K562 (cell line): ENCODE results near the gene RBM27. TPM values are rescaled to one million over a fixed set of nuclear protein-coding genes. Genes with fewer than 3 reads are reported as not detected.

Experiments
- ATAC-seq: fragments of 200-7000 bp; cut with Tn5 transposase; 3 replicates; pipeline ENCODE4 v1.9.1; 2020; ENCODE audit warnings: moderate library complexity
- BruUV-seq: library from RNA; stranded (reverse); fragments of 400-500 nt; replicated peaks from 2 replicates; lab custom pipeline; 2021; lab: Mats Ljungman, UMichigan
- CTCF ChIA-PET: fragments of 300-600 bp; formaldehyde crosslinking; extraction: SDS; loops from one replicate; lab custom pipeline; 2021; ENCODE audit warnings: low intra/inter-chr PET ratio; lab: Yijun Ruan, JAX
- POLR2A ChIA-PET: fragments of 300-600, 350-650 bp; sonication (Branson Sonifier 250); formaldehyde crosslinking; extraction: SDS; loops from one replicate; lab custom pipeline; 2021; ENCODE audit warnings: antibody characterized with exemption, inconsistent platforms; lab: Yijun Ruan, JAX
- DNase-seq, 4 experiments: peaks; one replicate each; pipeline versions ENCODE4 v3.0.0 to v3.0.0-alpha.2; 2011 to 2018; ENCODE audit warnings: low spot score in 3 of 4, mixed read lengths in 3 of 4; ENCODE audit errors: extremely low read depth in 1 of 4
- FAIRE-seq: peaks from 2 replicates; lab custom pipeline; 2011; peaks lifted over from hg19 to GRCh38; lab: Jason Lieb, UNC
- H2AFZ ChIP-seq: 2 replicates; pipeline ENCODE4 v1.6.0; 2011; ENCODE audit warnings: low read depth, low read length, control low read depth, inconsistent platforms
- H3K27ac ChIP-seq: fragments of 200-600 bp; 3 replicates; pipeline ENCODE4 v1.8.0; 2011; ENCODE audit warnings: low read depth, mild to moderate bottlenecking, control low read depth, inconsistent platforms, low read length, moderate library complexity, mixed read lengths; ENCODE audit errors: extremely low read depth
- H3K27me3 ChIP-seq, 2 experiments: fragments of 300-600 bp in 1 of 2; 2 replicates in 1 of 2; 3 replicates in 1 of 2; pipeline versions ENCODE4 v1.6.0 to v1.8.0; 2011; ENCODE audit warnings: inconsistent platforms in 2 of 2, low read length in 2 of 2, mild to moderate bottlenecking in 1 of 2, mixed read lengths in 1 of 2, moderate library complexity in 1 of 2; ENCODE audit not compliant: control insufficient read depth in 2 of 2, insufficient read depth in 2 of 2
- H3K36me3 ChIP-seq: fragments of 300-600 bp; 3 replicates; pipeline ENCODE4 v1.8.0; 2011; ENCODE audit warnings: mild to moderate bottlenecking, low read length, inconsistent platforms; ENCODE audit not compliant: control insufficient read depth, insufficient read depth
- H3K4me1 ChIP-seq, 2 experiments: fragments of 200-600 bp in 1 of 2; replicated peaks in 1 of 2; 2 replicates in 1 of 2; 3 replicates in 1 of 2; pipeline versions ENCODE4 v1.5.1 to v1.8.0; 2011; ENCODE audit warnings: inconsistent platforms in 2 of 2, low read length in 2 of 2, mild to moderate bottlenecking in 1 of 2, mixed read lengths in 1 of 2, moderate library complexity in 1 of 2; ENCODE audit not compliant: control insufficient read depth in 2 of 2, insufficient read depth in 2 of 2
- H3K4me2 ChIP-seq: 2 replicates; pipeline ENCODE4 v1.6.1; 2011; ENCODE audit warnings: low read length, control low read depth, inconsistent platforms, mixed read lengths; ENCODE audit not compliant: insufficient read depth
- H3K4me3 ChIP-seq: fragments of 200-600 bp; sonication (generic), shearing (Covaris generic); 2 replicates; pipeline ENCODE4 v1.5.1; 2016; ENCODE audit warnings: control low read depth, inconsistent platforms
- H3K79me2 ChIP-seq: fragments of 200-600 bp; 3 replicates; pipeline ENCODE4 v1.8.0; 2011; ENCODE audit warnings: low read length, inconsistent platforms; ENCODE audit not compliant: control insufficient read depth, insufficient read depth
- H3K9ac ChIP-seq, 2 experiments: 2 replicates each; pipeline versions ENCODE4 v1.6.0 to v1.6.1; 2011; ENCODE audit warnings: low read depth in 2 of 2, low read length in 2 of 2, control low read depth in 1 of 2, inconsistent platforms in 1 of 2, mild to moderate bottlenecking in 1 of 2, mixed read lengths in 1 of 2; ENCODE audit not compliant: insufficient read depth in 1 of 2
- H3K9me1 ChIP-seq: one replicate; pipeline ENCODE4 v1.6.0; 2011; ENCODE audit warnings: inconsistent platforms, mild to moderate bottlenecking, low read length, moderate library complexity; ENCODE audit not compliant: control insufficient read depth, insufficient read depth
- H3K9me3 ChIP-seq: replicated peaks from 2 replicates; pipeline ENCODE4 v1.5.1; 2011; ENCODE audit warnings: low read depth, low read length, inconsistent platforms; ENCODE audit not compliant: control insufficient read depth, insufficient read depth
- H4K20me1 ChIP-seq: replicated peaks from 2 replicates; pipeline ENCODE4 v1.6.1; 2011; ENCODE audit warnings: low read length, inconsistent platforms, mixed read lengths; ENCODE audit not compliant: control insufficient read depth, insufficient read depth
- BHLHE40 ChIP-seq: IDR thresholded peaks from 2 replicates; pipeline ENCODE4 v1.6.1; 2011; ENCODE audit warnings: low read length, improper control_type of control experiment
- CEBPG ChIP-seq, 3 experiments: fragments of 200-800 bp in 1 of 3; sonication (Bioruptor generic) in 1 of 3; sonication (generic) in 1 of 3; formaldehyde crosslinking in 1 of 3; IDR thresholded peaks in 2 of 3; conservative IDR thresholded peaks in 1 of 3; 2 replicates each; pipeline versions ENCODE4 v1.6.1 to v1.8.0; 2016 to 2022; ENCODE audit warnings: missing compliant biosample characterization in 2 of 3, missing genetic modification characterization in 2 of 3, mild to moderate bottlenecking in 1 of 3, missing genetic modification reagents in 1 of 3
- DPF2 ChIP-seq: fragments of 450-650 bp; IDR thresholded peaks from 2 replicates; pipeline ENCODE4 v1.6.1; 2016
- E2F3 ChIP-seq: fragments of 250-450 bp; sonication (Bioruptor Pico); IDR thresholded peaks from 2 replicates; pipeline ENCODE4 v1.4.0; 2020; ENCODE audit warnings: mild to moderate bottlenecking
- L3MBTL2 ChIP-seq: fragments of 450-650 bp; IDR thresholded peaks from 2 replicates; pipeline ENCODE4 v1.6.1; 2016; ENCODE audit warnings: mild to moderate bottlenecking, moderate library complexity
- MCM3 ChIP-seq: fragments of 450-650 bp; IDR thresholded peaks from 2 replicates; pipeline ENCODE4 v1.6.1; 2016
- RFX1 ChIP-seq: fragments of 450-650 bp; IDR thresholded peaks from 2 replicates; pipeline ENCODE4 v1.6.1; 2016; ENCODE audit warnings: mild to moderate bottlenecking, moderate library complexity
- SMARCC2 ChIP-seq: fragments of 450-650 bp; IDR thresholded peaks from 2 replicates; pipeline ENCODE4 v1.6.1; 2017; ENCODE audit warnings: antibody characterized with exemption, moderate library complexity, mild to moderate bottlenecking, low read depth
- SOX6 ChIP-seq: fragments of 450-650 bp; IDR thresholded peaks from 2 replicates; pipeline ENCODE4 v1.6.1; 2014; ENCODE audit warnings: mild to moderate bottlenecking
- TFAP4 ChIP-seq: sonication (generic); formaldehyde crosslinking; IDR thresholded peaks from 2 replicates; pipeline ENCODE4 v1.8.0; 2022; ENCODE audit warnings: missing genetic modification reagents, mild to moderate bottlenecking, moderate library complexity, borderline replicate concordance
- TRIM24 ChIP-seq, 2 experiments: fragments of 450-650 bp; IDR thresholded peaks; 2 replicates each; pipeline ENCODE4 v1.6.1; 2016
- ZHX1 ChIP-seq: fragments of 150-350 bp; conservative IDR thresholded peaks from 2 replicates; pipeline ENCODE4 v1.6.1; 2014; ENCODE audit warnings: low read length
- ZNF408 ChIP-seq: fragments of 250-450 bp; sonication (Bioruptor Pico); IDR thresholded peaks from 2 replicates; pipeline ENCODE4 v1.4.0; 2020; ENCODE audit warnings: low read depth, mild to moderate bottlenecking, moderate library complexity
- ZNF740 ChIP-seq, 3 experiments: fragments of 200-800 bp in 1 of 3; sonication (Bioruptor generic) in 1 of 3; sonication (generic) in 1 of 3; formaldehyde crosslinking in 1 of 3; IDR thresholded peaks; 2 replicates each; pipeline versions ENCODE4 v1.6.1 to v1.8.0; 2016 to 2022; ENCODE audit warnings: mild to moderate bottlenecking in 2 of 3, missing compliant biosample characterization in 2 of 3, missing genetic modification characterization in 2 of 3, missing genetic modification reagents in 1 of 3
- ZSCAN32 ChIP-seq: fragments of 450-650 bp; formaldehyde crosslinking; IDR thresholded peaks from 2 replicates; pipeline ENCODE4 v1.4.0; 2020; ENCODE audit warnings: mild to moderate bottlenecking, moderate library complexity
- ZZZ3 ChIP-seq: fragments of 450-650 bp; IDR thresholded peaks from 2 replicates; pipeline ENCODE4 v1.6.1; 2016; ENCODE audit warnings: antibody characterized with exemption, mild to moderate bottlenecking, moderate library complexity
- WGBS: fragments of 100-300 bp; shearing (Covaris generic); methylation state at CpG from one replicate; pipeline ENCODE4 v1.1.6; 2016; ENCODE audit warnings: low coverage, mixed read lengths; ENCODE audit not compliant: insufficient coverage; ENCODE audit errors: missing lambda C conversion rate; 5-methylcytosine and 5-hydroxymethylcytosine counted together
- in situ Hi-C: fragments of 300-500 bp; cut with MboI; formaldehyde crosslinking; loops from 4 replicates; pipeline ENCODE4 v1.15.0; 2018; ENCODE audit warnings: inconsistent platforms, mixed read lengths
- intact Hi-C: fragments of 100-400 bp; cut with micrococcal nuclease; formaldehyde crosslinking; loops from 2 replicates; pipeline ENCODE4 v1.14.2; 2022
- polyA plus RNA-seq, 8 experiments: library from polyadenylated mRNA; depleted of rRNA in 4 of 8; stranded (reverse) in 5 of 8; unstranded in 3 of 8; fragments of >200 nt; fragmentation: Nextera tagmentation in 2 of 8; fragmentation: Illumina TruSeq in 1 of 8; extraction: Ambion mirVana in 2 of 8; extraction: Trizol in 1 of 8; gene quantifications; 2 replicates each; pipeline versions ENCODE4 v1.2.1 to v1.2.3, GENCODE V29; 2011 to 2014; ENCODE audit warnings: inconsistent platforms in 1 of 8, missing spikeins in 1 of 8
- total RNA-seq, 7 experiments: library from RNA; depleted of rRNA in 6 of 7; stranded (reverse); fragments of >200 nt in 6 of 7; fragmentation: Illumina TruSeq in 2 of 7; extraction: Trizol in 2 of 7; gene quantifications; 2 replicates each; pipeline versions ENCODE4 v1.2.1 to v1.2.3, GENCODE V29; 2011 to 2021; ENCODE audit warnings: low replicate concordance in 1 of 7

RBM27 gene
- total and polyA plus RNA-seq, 9 of the 15 experiments (the other 6 are each of a cell fraction or from before 2014, with no cell fraction given) = 5.3 to 45.4 (median 29.1) TPM

GRCh38 chr5:146192571-146193043 is 10.8 kb upstream of the RBM27 start:
- Histone ChIP-seq H3K9ac (no peak overlapping the region), H3K27me3 (no peaks in the 10 kb centered on the region), H3K27ac (no peak overlapping the region), H2AFZ (peak overlapping the region; percentile 61), H4K20me1 (no peaks in the 10 kb centered on the region), H3K79me2 (no peaks in the 10 kb centered on the region), H3K36me3 (no peaks in the 10 kb centered on the region), H3K4me2 (no peak overlapping the region), H3K4me3 (no peak overlapping the region), H3K9me3 (no peaks in the 10 kb centered on the region), H3K9me1 (no peaks in the 10 kb centered on the region), H3K4me1 (peaks cover 0 to 4% of the 10 kb centered on the region in 2 experiments; a peak in 3 of 5 replicates)
- FAIRE-seq (no peak), ATAC-seq (peak; percentile 77), DNase-seq (no peak)
- ChIA-PET POLR2A (interaction anchor here (1.1 to 3.2 kb wide), 2 partner anchors 10 to 13 kb away, joined by 4 to 11 read pairs; partner anchors contain the start of gene LARS1), CTCF (no interaction called here)
- no TSS peak for BruUV-seq
- intact Hi-C loops (no loop called here), in situ Hi-C loops (no loop called here)
- 49% methylated on average over 3 of the region's 3 CpGs for WGBS
- TF ChIP-seq L3MBTL2 (0 out of 2 replicates have a peak, but pooled peaks have one; percentile 39), DPF2 (peak; percentile 52; the same call in 1 of the 2 replicates), BHLHE40 (no peak), TRIM24 (IDR thresholded peaks at IDR 0.05) (peak; percentile 97 to 98), ZNF408 (CRISPR knock-in tag) (no peak), ZZZ3 (0 out of 2 replicates have a peak, but pooled peaks have one; percentile 19), E2F3 (CRISPR knock-in tag) (no peak), CEBPG (CRISPR knock-in tag; IDR thresholded peaks at IDR 0.05) (peak; percentile 93), CEBPG (tag; conservative IDR thresholded peaks at IDR 0.05 in 1 of 2, IDR thresholded peaks at IDR 0.05 in 1 of 2) (peak; percentile 90 to 94), MCM3 (no peak), ZSCAN32 (CRISPR knock-in tag) (peak; percentile 88), SMARCC2 (peak; percentile 43; the same call in 1 of the 2 replicates), SOX6 (0 out of 2 replicates have a peak, but pooled peaks have one; percentile 25), ZNF740 (CRISPR knock-in tag; IDR thresholded peaks at IDR 0.05) (no peak), ZNF740 (tag; IDR thresholded peaks at IDR 0.05) (no peak), TFAP4 (CRISPR knock-in tag) (no peak), RFX1 (no peak), ZHX1 (no peak)
